Stomach (tissue), 4 donors: ENCODE measurements around the gene ADGRE2.

Source experiments
- CTCF ChIP-seq, 7 experiments: fragments of 450-650 bp in 4 of 7; fragments of 200-600 bp in 3 of 7; sonication (generic) in 3 of 7; IDR thresholded peaks; one replicate each; pipeline ENCODE4 v1.5.1; 2016 to 2019; ENCODE audit warnings: antibody characterized with exemption in 7 of 7, control low read depth in 2 of 7, mild to moderate bottlenecking in 1 of 7
- POLR2A ChIP-seq, 4 donors: fragments of 450-650 bp; IDR thresholded peaks; one replicate each; pipeline ENCODE4 v1.6.1; 2016; ENCODE audit warnings: antibody characterized with exemption in 4 of 4, control low read depth in 2 of 4, mild to moderate bottlenecking in 1 of 4, moderate library complexity in 1 of 4
- POLR2AphosphoS5 ChIP-seq, 3 donors: sonication (generic); formaldehyde crosslinking; IDR thresholded peaks; one replicate each; pipeline ENCODE4 v1.6.1; 2016; ENCODE audit warnings: antibody characterized with exemption in 3 of 3

GRCh38 chr19:14814982-14815652 is 36.8 kb upstream of the ADGRE2 start:
- TF ChIP-seq POLR2A (IDR thresholded peaks at IDR 0.05) (no peak), CTCF (IDR thresholded peaks at IDR 0.05) (no peak), POLR2AphosphoS5 (IDR thresholded peaks at IDR 0.05) (no peak)
